CD4-positive, alpha-beta memory T cell (primary cell): ENCODE data around the gene ANKMY1. TPM values are rescaled to one million over a fixed set of nuclear protein-coding genes. Genes with fewer than 3 reads are reported as not detected.

Source experiments
- CTCF ChIA-PET: fragments of 350-600 bp; sonication (Branson Sonifier 250); formaldehyde crosslinking; loops from one replicate; lab custom pipeline; 2021; ENCODE audit warnings: inconsistent platforms; ENCODE audit not compliant: partially characterized antibody; lab: Charles Lee
- POLR2A ChIA-PET: fragments of 350-600 bp; sonication (Branson Sonifier 250); formaldehyde crosslinking; loops from one replicate; lab custom pipeline; 2021; ENCODE audit not compliant: partially characterized antibody; lab: Charles Lee
- DNase-seq, 5 donors: peaks; one replicate each; pipeline versions ENCODE4 v3.0.0 to v3.0.0-alpha.2; 2020 to 2022; ENCODE audit warnings: mixed read lengths in 1 of 5
- H3K27ac ChIP-seq: one replicate; pipeline ENCODE4 v1.7.0; 2013; ENCODE audit warnings: low read depth, low read length
- H3K27me3 ChIP-seq: 2 replicates; pipeline ENCODE4 v1.7.0; 2013; ENCODE audit warnings: mild to moderate bottlenecking, low read length, moderate library complexity; ENCODE audit not compliant: insufficient read depth
- H3K36me3 ChIP-seq: 2 replicates; pipeline ENCODE4 v1.7.0; 2013; ENCODE audit warnings: mild to moderate bottlenecking, low read length, moderate library complexity; ENCODE audit not compliant: insufficient read depth
- H3K4me1 ChIP-seq: 2 replicates; pipeline ENCODE4 v1.7.0; 2013; ENCODE audit warnings: mild to moderate bottlenecking, low read length, moderate library complexity; ENCODE audit not compliant: insufficient read depth
- H3K4me3 ChIP-seq, 2 donors: one replicate each; pipeline ENCODE4 v1.7.0; 2013; ENCODE audit warnings: low read length in 2 of 2, mild to moderate bottlenecking in 1 of 2
- H3K9me3 ChIP-seq, 2 donors: one replicate each; pipeline ENCODE4 v1.7.0; 2013; ENCODE audit warnings: low read length in 2 of 2, control low read depth in 1 of 2; ENCODE audit not compliant: control insufficient read depth in 1 of 2
- H3K27ac Mint-ChIP-seq, 7 donors: one replicate each; pipeline ENCODE4 v1.8.0; 2020 to 2021; ENCODE audit warnings: mixed read lengths in 7 of 7, mild to moderate bottlenecking in 6 of 7, inconsistent platforms in 3 of 7, moderate library complexity in 3 of 7
- H3K27me3 Mint-ChIP-seq, 2 donors: one replicate each; pipeline ENCODE4 v1.8.0; 2020 to 2021; ENCODE audit warnings: mixed read lengths in 2 of 2
- H3K36me3 Mint-ChIP-seq, 2 donors: one replicate each; pipeline ENCODE4 v1.8.0; 2020 to 2021; ENCODE audit warnings: mixed read lengths in 2 of 2, inconsistent platforms in 1 of 2, mild to moderate bottlenecking in 1 of 2
- H3K4me1 Mint-ChIP-seq, 4 donors: one replicate each; pipeline ENCODE4 v1.8.0; 2020 to 2021; ENCODE audit warnings: mixed read lengths in 4 of 4, mild to moderate bottlenecking in 1 of 4
- H3K4me3 Mint-ChIP-seq, 8 donors: one replicate each; pipeline ENCODE4 v1.8.0; 2020 to 2021; ENCODE audit warnings: mixed read lengths in 8 of 8, mild to moderate bottlenecking in 7 of 8, moderate library complexity in 6 of 8, inconsistent platforms in 3 of 8
- H3K9me3 Mint-ChIP-seq, 8 donors: one replicate each; pipeline ENCODE4 v1.8.0; 2020 to 2021; ENCODE audit warnings: mixed read lengths in 8 of 8, mild to moderate bottlenecking in 5 of 8, inconsistent platforms in 3 of 8, moderate library complexity in 1 of 8
- intact Hi-C: fragments of 100-400 bp; cut with micrococcal nuclease; formaldehyde crosslinking; loops from one replicate; pipeline ENCODE4 v1.15.1; 2023
- polyA plus RNA-seq, 2 donors: library from polyadenylated mRNA; unstranded; fragments of 300-500 nt; fragmentation: Illumina TruSeq; gene quantifications; one replicate each; pipeline ENCODE4 v1.2.3, GENCODE V29; 2021
- total RNA-seq, 2 experiments: library from RNA; stranded (reverse); gene quantifications; one replicate each; pipeline ENCODE4 v1.2.3, GENCODE V29; 2021

ANKMY1 gene
- total and polyA plus RNA-seq, 4 experiments from 2014 or later = 9.4 to 84.8 (median 43.3) TPM

GRCh38 chr2:240581811-240582210, 24.0 kb upstream of the ANKMY1 start:
- CTCF ChIA-PET = interaction anchor here (1.0 to 1.6 kb wide), 3 partner anchors 15 to 68 kb away, joined by 3 to 6 read pairs (median 5); no protein-coding TSS in a partner anchor
- Histone ChIP-seq H3K4me1 (peaks cover 44% of the 10 kb centered on the region), H3K4me3 (no peak overlapping the region), H3K9me3 (no peaks in the 10 kb centered on the region), H3K36me3 (peaks cover 22% of the 10 kb centered on the region), H3K27ac (no peak overlapping the region), H3K27me3 (no peaks in the 10 kb centered on the region)
- POLR2A ChIA-PET = interaction anchor here (7.0 kb wide), 1 partner anchor 16 kb away, joined by 131 read pairs; no protein-coding TSS in a partner anchor
- peaks cover 0 to 2% (median 0%) of the 10 kb centered on the region in 8 donors for H3K9me3 Mint-ChIP-seq
- peaks cover 19 to 61% (median 42%) of the 10 kb centered on the region in 4 donors for H3K4me1 Mint-ChIP-seq
- no peaks in the 10 kb centered on the region for H3K27me3 Mint-ChIP-seq
- H3K27ac Mint-ChIP-seq = peak overlapping the region in 4 of 7 donors; percentile 52 to 75 (median 58)
- no peak overlapping the region for H3K4me3 Mint-ChIP-seq
- intact Hi-C loops = no loop called here
- DNase-seq = no peak
- peaks cover 20 to 24% of the 10 kb centered on the region in 2 donors for H3K36me3 Mint-ChIP-seq

GRCh38 chr2:240579771-240580614, 22.2 kb upstream of the ANKMY1 start:
- Mint-ChIP-seq H3K4me1 (peaks cover 19 to 50% (median 36%) of the 10 kb centered on the region in 4 donors), H3K27me3 (no peaks in the 10 kb centered on the region), H3K4me3 (peak overlapping the region; percentile 5 to 70 (median 47)), H3K27ac (peak overlapping the region; percentile 74 to 93 (median 88)), H3K36me3 (peaks cover 20 to 29% of the 10 kb centered on the region in 2 donors), H3K9me3 (peaks cover 0 to 2% (median 0%) of the 10 kb centered on the region in 8 donors)
- peak overlapping the region in 1 of 2 donors; percentile 8 for H3K4me3 ChIP-seq
- H3K9me3 ChIP-seq = no peaks in the 10 kb centered on the region
- ChIA-PET POLR2A (interaction anchor here (0.7 to 16.4 kb wide), 10 partner anchors 9 to 68 kb away, joined by 3 to 249 read pairs (median 9); partner anchors contain the start of genes ANKMY1, DUSP28, GPR35 and RNPEPL1), CTCF (interaction anchor here (1.0 to 2.2 kb wide), 14 partner anchors 9 to 88 kb away, joined by 3 to 57 read pairs (median 12); partner anchors contain the start of gene RNPEPL1)
- intact Hi-C loops = loop anchor here (1.0 kb wide), 2 partner anchors 14 to 66 kb away; no protein-coding TSS in a partner anchor
- peak; percentile 83 to 89 (median 85) for DNase-seq
- H3K27ac ChIP-seq = peak overlapping the region; percentile 30
- H3K4me1 ChIP-seq = peaks cover 34% of the 10 kb centered on the region
- H3K36me3 ChIP-seq = peaks cover 38% of the 10 kb centered on the region
- H3K27me3 ChIP-seq = no peaks in the 10 kb centered on the region

- ChIA-PET CTCF (interaction anchor here (1.0 to 2.2 kb wide), 14 partner anchors 9 to 89 kb away, joined by 3 to 57 read pairs (median 12); partner anchors contain the start of gene RNPEPL1), POLR2A (interaction anchor here (1.1 to 16.4 kb wide), 8 partner anchors 8 to 65 kb away, joined by 3 to 249 read pairs (median 12); partner anchors contain the start of genes ANKMY1, DUSP28 and RNPEPL1)
- peak overlapping the region; percentile 74 to 93 (median 88) for H3K27ac Mint-ChIP-seq
- H3K27ac ChIP-seq = peak overlapping the region; percentile 28
- H3K36me3 Mint-ChIP-seq = peaks cover 20 to 29% of the 10 kb centered on the region in 2 donors
- H3K27me3 Mint-ChIP-seq = no peaks in the 10 kb centered on the region
- peak overlapping the region in 7 of 8 donors; percentile 5 to 70 (median 42) for H3K4me3 Mint-ChIP-seq
- no peak for DNase-seq
- H3K9me3 ChIP-seq = no peaks in the 10 kb centered on the region
- peaks cover 27% of the 10 kb centered on the region for H3K4me1 ChIP-seq
- H3K9me3 Mint-ChIP-seq = peaks cover 0 to 2% (median 0%) of the 10 kb centered on the region in 8 donors
- intact Hi-C loops = loop anchor here (1.0 kb wide), 2 partner anchors 13 to 65 kb away; no protein-coding TSS in a partner anchor
- H3K36me3 ChIP-seq = peaks cover 46% of the 10 kb centered on the region
- peak overlapping the region in 1 of 2 donors; percentile 8 for H3K4me3 ChIP-seq
- no peaks in the 10 kb centered on the region for H3K27me3 ChIP-seq
- peaks cover 18 to 42% (median 32%) of the 10 kb centered on the region in 4 donors for H3K4me1 Mint-ChIP-seq
Observed at GRCh38 chr2:240579071-240579762, 21.4 kb upstream of the ANKMY1 start.

- ChIA-PET POLR2A (interaction anchor here (4.0 to 20.6 kb wide), 4 partner anchors 8 to 22 kb away, joined by 42 to 461 read pairs (median 190); partner anchors contain the start of genes ANKMY1, CAPN10, DUSP28 and RNPEPL1), CTCF (interaction anchor here (1.1 to 2.2 kb wide), 2 partner anchors 10 to 12 kb away, joined by 3 to 6 read pairs; partner anchors contain the start of gene RNPEPL1)
- Mint-ChIP-seq H3K27ac (peak overlapping the region in 4 of 7 donors; percentile 42 to 90 (median 54)), H3K27me3 (no peaks in the 10 kb centered on the region), H3K36me3 (peaks cover 20 to 31% of the 10 kb centered on the region in 2 donors), H3K4me1 (peaks cover 18 to 38% (median 31%) of the 10 kb centered on the region in 4 donors), H3K4me3 (no peak overlapping the region), H3K9me3 (peaks cover 0 to 2% (median 0%) of the 10 kb centered on the region in 8 donors)
- peaks cover 27% of the 10 kb centered on the region for H3K4me1 ChIP-seq
- peaks cover 52% of the 10 kb centered on the region for H3K36me3 ChIP-seq
- no peak for DNase-seq
- no peak overlapping the region for H3K4me3 ChIP-seq
- intact Hi-C loops = no loop called here
- H3K27me3 ChIP-seq = no peaks in the 10 kb centered on the region
- no peaks in the 10 kb centered on the region for H3K9me3 ChIP-seq
- no peak overlapping the region for H3K27ac ChIP-seq
Observed at GRCh38 chr2:240578488-240578887, 20.7 kb upstream of the ANKMY1 start.

GRCh38 chr2:240578110-240578450, 20.3 kb upstream of the ANKMY1 start:
- Mint-ChIP-seq H3K9me3 (peaks cover 0 to 2% (median 0%) of the 10 kb centered on the region in 8 donors), H3K27me3 (no peaks in the 10 kb centered on the region), H3K4me3 (no peak overlapping the region), H3K4me1 (peaks cover 18 to 35% (median 30%) of the 10 kb centered on the region in 4 donors), H3K36me3 (peaks cover 20 to 31% of the 10 kb centered on the region in 2 donors), H3K27ac (peak overlapping the region in 2 of 7 donors; percentile 42 to 51)
- Histone ChIP-seq H3K4me3 (no peak overlapping the region), H3K36me3 (peaks cover 52% of the 10 kb centered on the region), H3K4me1 (peaks cover 27% of the 10 kb centered on the region), H3K27me3 (no peaks in the 10 kb centered on the region), H3K27ac (no peak overlapping the region), H3K9me3 (no peaks in the 10 kb centered on the region)
- ChIA-PET CTCF (interaction anchor here (0.9 to 2.2 kb wide), 4 partner anchors 8 to 64 kb away, joined by 3 to 6 read pairs (median 3); partner anchors contain the start of genes CAPN10 and RNPEPL1), POLR2A (interaction anchor here (4.0 to 20.6 kb wide), 4 partner anchors 9 to 22 kb away, joined by 42 to 461 read pairs (median 190); partner anchors contain the start of genes ANKMY1, CAPN10, DUSP28 and RNPEPL1)
- no peak for DNase-seq
- intact Hi-C loops = no loop called here
